HG02571 (cell line): ENCODE data around the gene SPTB.
"Not testable (repeated sequence)": the region's sequence is repeated elsewhere in the genome, so short reads cannot be mapped to it uniquely, and the experiment has no call there.

Source experiments
- ATAC-seq: cut with Tn5 transposase; IDR thresholded peaks from one replicate; pipeline ENCODE4 v1.9.1; 2021; ENCODE audit warnings: mild to moderate bottlenecking, moderate library complexity; ENCODE audit not compliant: unreplicated experiment

Gene SPTB

DNA sequence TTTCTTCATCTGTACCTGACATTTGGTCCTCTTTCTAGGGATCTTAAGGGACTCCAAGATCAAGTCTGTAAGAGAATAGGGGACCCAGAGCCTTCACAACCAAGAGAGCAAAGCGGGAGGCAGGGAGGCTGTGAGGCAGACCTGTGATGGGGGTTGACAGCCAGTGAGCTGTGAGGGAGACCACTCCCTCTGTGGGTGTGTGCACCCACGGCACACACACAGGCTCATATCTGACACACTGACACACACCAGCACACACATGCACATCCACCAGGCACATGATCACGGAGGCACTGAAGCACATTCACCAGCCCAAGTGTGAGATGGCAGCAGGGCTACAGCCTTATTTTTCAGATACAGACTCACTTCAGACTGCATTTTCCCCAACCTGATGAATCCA is 55.2 kb downstream of the SPTB start:
- no peak for ATAC-seq

DNA sequence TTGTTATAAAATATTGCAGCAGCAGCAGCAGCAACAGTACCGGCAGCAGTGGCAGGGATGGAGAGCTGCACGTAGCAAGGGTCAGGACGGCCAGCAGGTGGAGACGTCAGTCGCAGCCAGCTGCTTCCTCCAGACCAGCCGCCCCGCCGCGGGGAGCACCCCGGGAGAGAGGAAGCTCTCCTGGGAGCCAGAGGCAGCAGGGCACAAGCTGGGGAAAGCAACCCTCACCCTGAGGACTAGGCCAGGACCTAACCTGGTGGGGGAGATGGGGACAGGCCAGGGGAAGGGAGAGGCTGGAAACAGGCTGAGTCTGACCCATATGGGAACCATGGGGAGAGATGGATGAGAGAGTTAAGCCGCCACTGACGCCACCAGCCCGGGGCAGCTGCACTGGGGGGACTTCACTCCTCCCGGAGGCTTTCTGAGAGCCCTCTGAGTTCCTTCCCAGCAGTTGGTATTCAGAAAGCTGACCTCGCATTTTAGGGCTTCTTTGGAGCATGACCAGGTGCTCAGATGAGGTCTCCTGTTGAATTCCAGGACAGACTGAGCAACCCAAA is 56.3 kb downstream of the SPTB start:
- ATAC-seq: no peak

DNA sequence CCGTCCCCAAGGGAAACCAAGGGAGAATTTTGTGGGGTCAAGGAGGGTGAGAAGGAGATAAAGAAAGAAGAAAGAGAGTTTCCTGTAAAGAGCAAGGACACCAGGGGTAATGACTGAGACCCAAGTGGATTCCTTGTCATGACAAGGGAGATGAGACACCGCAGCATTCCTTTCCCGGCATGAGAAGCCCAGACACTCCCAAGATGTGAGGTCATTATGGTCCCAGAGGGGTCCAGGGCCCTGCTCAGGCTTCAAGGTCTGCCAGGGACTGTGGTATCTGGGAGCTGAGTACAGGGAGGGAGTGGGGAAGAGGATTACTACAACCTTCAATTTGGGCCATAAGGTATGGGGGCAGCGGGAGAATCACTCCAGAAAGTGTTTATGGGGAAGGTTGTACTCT is 58.1 kb downstream of the SPTB start:
- ATAC-seq: no peak

DNA sequence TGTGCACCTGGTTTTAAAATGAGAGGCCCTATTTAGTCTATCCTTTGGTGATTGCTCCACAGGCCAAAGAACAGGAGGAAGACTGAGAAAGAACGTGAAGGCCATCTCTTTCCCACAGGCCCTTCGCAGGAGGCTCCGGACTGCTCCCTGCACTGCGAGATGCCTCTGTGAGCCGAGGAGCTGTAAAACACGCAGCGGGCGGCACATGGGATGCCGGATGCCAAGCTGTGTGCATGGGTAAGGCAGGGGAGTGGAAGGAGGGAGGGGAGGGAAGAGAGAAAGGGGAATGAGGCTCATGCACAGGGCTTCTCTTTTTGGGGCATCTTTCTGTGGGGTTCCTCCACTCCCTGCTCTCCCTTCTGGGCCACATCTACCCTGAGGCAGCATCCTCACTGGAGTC is 61.6 kb downstream of the SPTB start:
- ATAC-seq: no peak

DNA sequence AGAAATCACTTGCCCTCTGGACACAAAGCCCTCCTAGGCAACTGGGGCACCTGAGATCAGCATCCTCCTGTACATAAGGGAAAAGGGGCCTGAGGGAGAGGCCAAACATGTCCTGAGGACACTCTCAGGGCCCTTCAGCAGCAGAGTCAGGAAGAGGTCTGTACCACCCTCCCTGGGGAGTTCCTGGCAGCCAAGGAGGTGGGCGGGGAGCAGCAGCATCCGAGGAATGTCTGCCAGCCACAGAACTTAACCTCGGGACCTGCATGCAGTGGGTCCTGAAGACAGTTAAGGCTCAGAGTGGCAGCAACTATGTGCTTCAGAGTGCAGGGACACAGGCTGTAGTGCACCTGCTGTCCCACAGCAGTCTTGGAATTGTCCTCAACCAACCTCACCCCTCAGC is 62.1 kb downstream of the SPTB start:
- ATAC-seq: no peak

DNA sequence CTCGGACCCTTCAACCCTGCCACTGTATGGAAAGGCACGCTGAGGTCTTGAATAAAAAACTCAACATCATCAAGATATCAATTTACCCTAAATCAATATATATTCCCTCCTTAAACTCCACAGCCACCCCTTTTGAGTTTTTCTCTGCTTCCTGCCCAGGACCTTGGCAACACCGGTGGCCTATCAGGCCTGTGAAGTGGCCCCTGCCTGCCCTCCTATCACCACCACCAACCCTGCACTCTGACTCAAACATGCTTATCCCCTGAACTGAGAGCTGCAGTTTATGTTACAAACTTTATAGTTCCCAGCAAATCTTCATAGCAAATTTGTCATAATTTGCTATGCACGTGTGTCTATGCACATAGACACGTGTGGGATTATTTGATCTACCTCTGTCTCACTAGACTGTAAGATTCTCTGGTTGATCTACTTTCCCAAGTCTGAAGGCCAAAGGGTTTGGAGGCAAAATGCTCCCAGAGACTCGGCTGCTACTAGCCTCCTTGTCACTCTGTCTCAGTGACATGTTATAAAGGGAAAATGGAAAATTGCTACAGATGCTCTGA is 63.4 kb downstream of the SPTB start:
- no peak for ATAC-seq

DNA sequence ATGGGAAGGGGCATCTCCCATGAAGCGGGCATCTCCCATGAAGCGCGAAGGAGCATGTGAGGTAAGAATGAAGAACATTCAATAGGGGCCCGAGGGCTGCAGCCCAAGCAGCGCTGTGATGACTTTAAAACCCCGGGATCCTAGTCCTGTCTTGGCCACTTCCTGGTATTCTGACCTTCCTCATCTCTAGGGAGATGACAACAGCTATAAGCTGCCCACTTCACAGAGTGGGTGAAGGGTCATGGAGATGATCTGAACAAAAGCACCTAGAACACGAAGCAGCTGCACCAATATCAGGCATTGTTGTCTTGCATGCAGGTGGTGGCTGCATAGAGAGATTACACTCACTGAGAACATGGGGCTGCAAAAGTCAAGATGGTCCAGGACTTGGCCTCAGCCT is 64.5 kb downstream of the SPTB start:
- no peak for ATAC-seq

DNA sequence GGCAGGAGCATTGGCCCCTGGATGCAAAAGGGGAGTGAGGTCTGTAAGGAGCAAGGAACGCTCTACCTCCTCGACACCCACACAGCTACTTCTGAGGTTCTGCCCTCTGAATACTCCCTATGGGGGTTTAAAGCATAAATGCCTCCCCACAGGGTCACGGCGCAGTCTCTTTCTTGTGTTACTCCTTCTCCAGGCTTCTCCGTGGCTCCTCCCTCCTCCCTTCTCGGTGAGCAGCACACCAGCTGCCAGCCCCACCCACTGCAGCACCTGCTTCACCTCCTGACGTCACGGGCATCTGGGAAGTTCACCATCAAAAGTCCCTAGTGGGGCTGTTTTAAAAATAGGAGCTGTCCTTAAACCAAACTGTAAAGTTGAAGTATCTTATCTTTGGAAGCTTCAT is 67.3 kb downstream of the SPTB start:
- ATAC-seq: no peak

DNA sequence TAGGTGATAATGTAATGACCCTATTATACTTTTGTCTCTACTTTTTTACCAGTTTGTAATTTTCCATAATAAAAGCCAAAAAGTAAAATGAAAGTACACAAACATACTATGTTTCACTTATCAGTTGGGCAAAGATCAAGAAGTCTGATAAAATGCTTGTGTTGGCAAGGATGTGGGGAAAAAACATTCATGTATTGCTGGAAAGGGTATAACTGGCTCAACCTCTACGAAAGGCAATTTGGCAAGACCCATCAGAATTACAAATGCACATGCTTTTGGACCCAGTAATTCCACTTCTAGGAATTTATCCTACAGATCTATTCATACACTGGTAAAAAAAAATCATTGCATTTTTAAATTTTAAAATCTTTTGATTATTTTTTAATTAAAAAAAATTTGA is 68.0 kb downstream of the SPTB start:
- no peak for ATAC-seq

DNA sequence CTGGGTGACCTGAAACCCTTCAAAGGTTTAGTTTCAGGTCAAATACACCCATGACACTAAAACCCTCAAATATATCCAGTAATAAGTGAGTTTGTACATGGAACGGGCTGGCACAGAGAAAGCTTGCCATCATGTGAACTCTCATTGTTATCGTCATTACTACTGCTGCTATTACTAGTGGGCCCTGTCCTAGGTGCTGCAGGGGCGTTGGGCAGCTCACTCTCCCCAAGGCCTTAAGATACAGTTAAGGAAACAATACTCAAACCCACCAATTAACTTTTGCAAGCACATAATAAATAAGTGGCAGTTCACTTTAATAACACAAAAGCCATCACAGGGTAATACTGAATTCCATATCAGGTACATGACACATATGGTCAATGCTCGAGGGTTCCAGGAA is 71.3 kb downstream of the SPTB start:
- no peak for ATAC-seq

DNA sequence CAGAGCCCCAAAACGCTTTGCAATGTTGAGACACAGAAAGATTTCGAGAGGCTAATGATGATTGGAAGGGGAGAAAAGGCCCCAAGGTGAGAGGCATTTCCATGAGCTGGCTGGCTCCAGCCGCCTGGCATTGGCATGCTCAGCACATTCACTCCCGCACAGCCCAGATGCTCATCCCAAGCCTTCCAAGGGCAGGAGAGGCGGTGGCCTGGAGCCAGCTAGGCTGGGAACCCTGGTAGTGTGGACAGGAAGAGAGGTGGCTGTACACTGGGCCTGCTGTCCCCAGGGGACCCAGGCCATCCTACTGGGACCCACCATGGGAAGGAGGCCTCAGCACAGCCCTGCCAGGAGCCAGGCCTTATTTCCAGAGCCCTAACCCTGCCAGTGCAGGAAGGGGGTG is 72.2 kb downstream of the SPTB start:
- ATAC-seq: no peak

DNA sequence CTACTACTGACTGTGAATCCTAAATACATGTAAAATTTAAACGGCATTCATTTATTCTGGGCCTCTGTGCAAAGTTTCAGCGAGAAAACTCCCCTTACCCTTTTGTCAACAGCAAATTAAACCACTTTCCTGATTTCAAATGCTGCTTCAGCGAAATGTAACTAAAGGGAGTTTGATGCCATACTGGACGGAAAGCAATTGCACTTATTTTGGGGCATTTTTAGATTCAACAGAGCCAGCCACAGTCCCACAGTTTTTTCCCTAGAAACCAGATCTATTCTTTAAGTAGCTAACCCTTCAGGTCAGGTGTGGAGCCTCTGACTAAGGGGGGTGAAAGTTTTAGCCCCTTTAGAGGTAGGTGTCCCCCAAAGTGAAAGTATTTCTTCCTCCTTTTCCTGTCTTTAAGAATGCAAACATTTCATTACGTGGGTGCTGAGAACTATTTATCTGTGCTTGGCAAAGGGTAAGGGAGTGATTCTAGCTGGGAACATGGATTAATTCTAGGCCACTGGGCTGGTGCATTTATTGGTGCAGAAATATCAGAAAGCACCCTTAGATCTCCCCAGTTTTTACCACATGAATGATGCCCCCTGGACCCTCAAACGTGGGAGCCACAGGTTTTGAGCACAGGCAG is 72.7 kb downstream of the SPTB start:
- no peak for ATAC-seq

DNA sequence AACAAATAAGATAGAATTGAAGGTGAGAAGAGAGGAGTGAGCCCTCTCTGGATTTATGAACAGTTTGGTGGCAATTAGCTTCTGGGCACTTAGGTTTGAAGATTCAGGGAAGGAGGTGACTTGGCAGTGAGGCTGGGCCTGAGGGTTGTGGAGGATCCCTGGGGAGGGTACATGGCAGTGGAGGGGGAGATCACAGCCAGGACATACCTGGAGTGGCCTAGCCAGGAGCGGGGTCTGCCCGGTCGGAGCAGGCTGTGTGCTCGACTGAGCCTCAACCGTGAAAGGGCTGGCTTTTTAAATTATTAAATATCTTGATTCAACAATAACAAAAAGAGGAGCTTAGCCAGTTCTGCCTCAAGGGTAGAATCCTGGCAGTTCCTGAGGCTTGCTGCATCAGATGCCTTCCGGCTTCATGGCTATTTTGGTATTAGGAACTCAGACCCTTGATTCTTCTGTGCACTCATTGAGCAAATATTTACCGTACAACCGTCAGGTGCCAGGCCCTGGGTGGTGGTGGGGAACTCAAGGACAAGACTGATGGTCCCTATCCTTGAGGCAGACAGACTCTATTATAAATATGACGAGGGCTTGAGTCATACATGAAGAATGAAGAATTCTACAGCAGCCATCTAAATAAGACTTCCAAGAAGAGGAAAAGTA is 73.4 kb downstream of the SPTB start:
- ATAC-seq: no peak

DNA sequence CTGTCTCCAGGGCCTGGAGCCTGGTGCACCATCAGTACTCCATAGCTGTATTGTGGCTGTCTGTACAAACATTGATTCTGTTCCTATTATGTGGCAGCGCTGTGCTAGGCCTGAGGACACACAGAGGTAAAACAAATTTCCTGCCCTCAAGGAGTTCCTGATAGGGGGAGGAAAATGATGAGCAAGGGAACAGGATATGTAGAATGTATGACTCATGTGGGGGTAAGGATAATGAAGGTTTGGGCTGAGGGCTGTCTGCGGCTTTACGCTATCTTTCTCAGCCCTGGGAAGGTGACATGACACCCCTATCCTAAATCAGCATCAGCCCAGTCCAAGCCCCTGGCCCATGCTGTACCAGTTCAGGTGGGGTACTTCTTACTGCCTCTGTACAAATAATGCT is 74.1 kb downstream of the SPTB start:
- not testable (repeated sequence) for ATAC-seq

DNA sequence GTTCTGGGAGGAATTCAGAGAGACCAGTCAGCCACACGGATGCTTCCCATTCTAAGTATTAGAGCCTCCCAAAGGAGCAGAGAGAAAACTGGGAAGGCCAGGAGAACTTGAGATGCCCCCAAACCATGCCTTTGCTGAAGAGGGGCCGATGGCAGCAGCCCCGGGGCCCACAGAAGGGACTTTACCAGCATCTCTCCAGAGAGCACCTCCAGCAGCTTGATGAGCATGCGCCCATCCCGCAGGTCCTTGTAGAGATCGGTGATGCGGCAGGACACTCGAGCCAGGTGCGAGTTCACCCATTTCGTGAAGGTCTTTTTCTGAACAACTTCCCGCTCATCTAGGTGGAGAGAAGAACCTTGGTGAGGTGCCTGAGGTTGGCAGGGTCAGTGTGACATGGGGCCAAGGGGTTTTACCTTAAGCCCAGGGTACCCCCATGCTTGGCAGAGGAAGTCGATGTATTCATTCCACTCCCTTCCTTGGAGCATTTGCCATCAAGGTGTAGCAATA is 74.9 kb downstream of the SPTB start:
- no peak for ATAC-seq

DNA sequence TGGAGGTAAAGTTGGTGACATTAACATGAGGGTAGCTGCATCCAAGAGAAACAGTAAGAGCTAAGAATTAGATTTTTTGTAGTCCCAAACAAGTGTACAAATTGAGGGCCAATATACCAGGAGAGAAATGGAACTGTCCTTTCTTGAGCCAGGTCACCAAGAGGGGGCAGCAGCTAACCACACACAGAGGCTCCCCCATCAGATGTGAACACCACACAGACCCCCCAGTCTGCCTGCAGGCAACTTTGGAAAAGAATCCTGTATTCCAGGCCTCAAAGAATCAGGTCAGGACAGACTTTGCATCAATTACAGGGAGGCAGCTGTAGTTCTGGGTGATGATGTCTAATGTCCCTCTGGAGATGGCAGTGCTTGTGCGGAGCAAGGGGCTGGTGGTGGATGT is 77.9 kb downstream of the SPTB start:
- no peak for ATAC-seq

DNA sequence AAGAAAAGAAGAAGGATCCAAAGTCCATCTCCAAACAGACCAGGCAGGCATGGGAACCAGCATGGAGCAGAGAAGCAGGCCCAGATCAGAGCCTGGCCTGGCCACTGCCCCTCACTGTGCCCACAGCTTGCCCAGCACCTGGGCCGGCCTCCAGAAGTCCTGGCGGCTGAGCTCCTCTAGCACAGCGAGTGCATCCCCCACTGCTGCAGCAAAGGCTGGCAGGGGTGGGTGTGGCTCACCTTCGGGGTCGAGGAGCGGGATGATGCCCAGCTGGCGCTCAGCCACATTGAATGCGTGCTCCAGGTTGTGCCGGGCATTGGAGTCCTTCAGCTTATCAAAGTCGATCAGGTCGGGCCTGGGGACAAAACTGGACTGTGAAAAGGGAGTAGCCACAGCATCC is 78.7 kb downstream of the SPTB start:
- ATAC-seq: no peak

DNA sequence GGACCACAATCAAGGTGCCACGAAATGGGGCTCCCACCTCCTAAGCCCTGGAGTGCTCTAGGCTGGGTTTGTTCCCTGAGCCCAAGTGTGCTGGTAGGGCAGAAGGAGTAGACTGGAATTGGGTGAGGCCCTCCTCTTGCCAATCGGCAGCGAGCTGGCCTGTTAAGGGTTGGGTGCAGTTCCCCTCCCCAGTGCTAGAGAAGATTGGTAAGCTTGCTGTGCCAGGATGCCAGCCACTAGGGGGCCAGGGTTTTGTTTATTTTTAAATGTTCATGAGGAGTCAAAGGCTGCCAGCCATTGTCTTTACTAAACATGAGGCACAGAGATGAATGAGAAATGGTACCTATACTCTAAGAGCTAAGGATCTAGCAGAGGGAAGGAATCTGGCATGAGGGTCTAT is 79.7 kb downstream of the SPTB start:
- ATAC-seq: no peak

DNA sequence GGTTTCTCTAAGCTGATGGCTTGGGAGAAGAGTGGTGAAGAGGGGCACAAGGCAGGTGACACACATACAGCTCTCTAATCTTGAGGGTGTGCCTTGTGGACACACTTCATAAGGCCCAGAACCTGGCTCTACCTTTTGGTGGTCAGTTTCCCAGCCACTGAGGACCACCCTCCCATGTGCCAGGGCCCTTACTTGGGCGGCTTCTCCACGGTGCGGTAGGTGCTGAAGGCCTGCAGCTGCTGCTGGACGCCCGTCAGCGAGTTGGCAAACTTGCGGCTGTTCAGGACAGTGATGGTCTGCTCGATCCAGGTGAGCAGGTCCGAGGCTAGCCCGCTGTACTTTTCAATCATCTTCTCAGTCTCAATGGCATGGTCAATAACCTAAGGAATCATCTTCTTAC is 80.2 kb downstream of the SPTB start:
- no peak for ATAC-seq

DNA sequence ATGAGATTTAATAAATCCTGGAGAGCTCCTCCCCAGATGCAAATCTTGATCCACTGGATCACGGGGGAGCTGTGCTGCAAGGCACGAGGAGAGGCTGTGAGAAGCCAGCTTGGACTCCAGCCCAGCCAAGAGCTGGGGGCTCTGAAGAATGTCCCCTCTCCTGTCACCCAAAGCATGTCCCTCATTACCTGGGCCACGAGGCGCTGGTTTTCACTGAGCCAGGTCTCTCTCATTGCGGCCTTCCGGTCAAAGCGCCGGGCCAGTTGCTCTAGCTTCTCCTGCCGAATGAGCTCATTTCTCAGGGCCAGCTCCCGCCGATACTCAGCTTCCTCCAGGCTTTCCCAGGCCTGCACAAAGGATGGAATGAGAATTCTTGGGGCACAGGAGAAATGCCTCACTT is 83.3 kb downstream of the SPTB start:
- ATAC-seq: no peak

DNA sequence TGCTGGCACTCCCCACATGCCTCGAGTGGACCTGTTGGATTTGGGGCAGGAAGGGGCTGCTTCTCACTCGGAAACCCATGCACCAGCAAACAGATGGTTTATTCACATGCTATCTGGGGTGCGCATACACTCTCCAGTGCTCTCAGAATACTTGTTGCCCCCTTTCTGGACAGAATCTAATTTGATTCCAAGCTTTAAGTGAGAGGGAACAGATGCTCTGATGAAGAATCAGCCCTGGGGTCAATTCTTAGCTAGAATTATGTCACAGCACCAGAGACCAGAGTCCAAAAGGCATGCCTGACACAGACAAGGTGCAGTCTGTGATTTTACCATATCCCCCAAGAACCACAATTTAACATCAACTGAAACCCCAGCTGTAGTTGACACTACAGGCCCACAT is 83.8 kb downstream of the SPTB start:
- no peak for ATAC-seq

DNA sequence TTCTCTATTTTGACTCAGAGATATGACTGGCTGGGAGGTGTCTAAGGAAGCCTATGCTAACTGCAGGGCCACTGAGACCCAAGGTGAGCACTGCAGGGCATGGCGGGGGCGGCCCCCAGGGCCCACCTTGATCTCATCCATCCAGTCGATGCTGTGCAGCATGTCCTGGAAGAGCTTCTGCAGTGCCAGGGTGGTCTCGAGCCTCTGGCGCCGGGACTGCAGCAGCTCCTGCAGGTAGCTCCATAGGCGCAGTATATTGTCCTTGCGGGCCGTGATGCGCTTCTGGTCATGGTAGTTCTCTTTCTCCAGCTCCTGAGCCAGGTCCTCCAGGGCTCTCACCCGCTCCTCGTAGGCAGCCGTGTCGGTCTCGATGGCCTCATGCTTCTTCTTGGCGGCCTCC is 84.5 kb downstream of the SPTB start:
- no peak for ATAC-seq
